A172 (cell line): ENCODE measurements around the gene UBAP2L. TPM values are rescaled to one million over a fixed set of nuclear protein-coding genes. Genes with fewer than 3 reads are reported as not detected.
"Not testable (repeated sequence)": the region's sequence is repeated elsewhere in the genome, so short reads cannot be mapped to it uniquely, and the experiment has no call there.

Source experiments
- DNase-seq: peaks from one replicate; pipeline ENCODE4 v3.0.0-alpha.2; 2015; ENCODE audit warnings: low spot score
- total RNA-seq: library from RNA; depleted of rRNA; stranded (reverse); fragments of >200 nt; shearing (Covaris generic); gene quantifications from 2 replicates; pipeline ENCODE4 v1.2.3, GENCODE V29; 2014

The UBAP2L gene
- total RNA-seq, 1 experiment from 2014 or later, result 148 TPM

GRCh38 chr1:154205778-154206177 lies 15.0 kb upstream of the UBAP2L start:
- not testable (repeated sequence) for DNase-seq

GRCh38 chr1:154206196-154206595 lies 14.6 kb upstream of the UBAP2L start, which contains the start of gene CFAP141:
TSS of gene CFAP141 (minus strand) at chr1:154206333. CDS start at chr1:154206307, 26 bp downstream.
- DNase-seq, result no peak

- DNase-seq, result no peak
Measured at GRCh38 chr1:154207262-154207661, 13.5 kb upstream of the UBAP2L start.

GRCh38 chr1:154208677-154209388 lies 11.9 kb upstream of the UBAP2L start:
- no peak for DNase-seq

GRCh38 chr1:154212083-154212482 lies 8.7 kb upstream of the UBAP2L start:
- DNase-seq, result no peak

GRCh38 chr1:154213274-154213673 lies 7.5 kb upstream of the UBAP2L start:
- peak; percentile 90 for DNase-seq

GRCh38 chr1:154218545-154218944 lies 2.2 kb upstream of the UBAP2L start:
- no peak for DNase-seq

GRCh38 chr1:154219541-154219940 lies 1.2 kb upstream of the UBAP2L start:
- peak; percentile 21 for DNase-seq

GRCh38 chr1:154220970-154221277 lies 169 bp downstream of the UBAP2L start:
- DNase-seq, result no peak

- DNase-seq, result peak; percentile 42
Measured at GRCh38 chr1:154221278-154222001, 685 bp downstream of the UBAP2L start.

- DNase-seq, result no peak
Measured at GRCh38 chr1:154222518-154222917, 1.8 kb downstream of the UBAP2L start.

- DNase-seq, result no peak
Measured at GRCh38 chr1:154222918-154223317, 2.2 kb downstream of the UBAP2L start.

GRCh38 chr1:154223621-154224020 lies 2.9 kb downstream of the UBAP2L start:
- DNase-seq, result no peak

- no peak for DNase-seq
Measured at GRCh38 chr1:154225370-154225769, 4.6 kb downstream of the UBAP2L start.

- not testable (repeated sequence) for DNase-seq
Measured at GRCh38 chr1:154231112-154231511, 10.4 kb downstream of the UBAP2L start.

GRCh38 chr1:154233127-154233526 lies 12.4 kb downstream of the UBAP2L start:
- DNase-seq, result not testable (repeated sequence)

GRCh38 chr1:154236855-154237254 lies 16.1 kb downstream of the UBAP2L start:
- no peak for DNase-seq

- DNase-seq, result no peak
Measured at GRCh38 chr1:154237435-154237834, 16.7 kb downstream of the UBAP2L start.

GRCh38 chr1:154237880-154238506 lies 17.2 kb downstream of the UBAP2L start:
- DNase-seq, result no peak

- no peak for DNase-seq
Measured at GRCh38 chr1:154239491-154239890, 18.7 kb downstream of the UBAP2L start.

- DNase-seq, result no peak
Measured at GRCh38 chr1:154240294-154240833, 19.6 kb downstream of the UBAP2L start.

- no peak for DNase-seq
Measured at GRCh38 chr1:154241703-154242351, 21.1 kb downstream of the UBAP2L start.
